ENCODE data around the gene PTPRA.
"Not testable (repeated sequence)": the region's sequence is repeated elsewhere in the genome, so short reads cannot be mapped to it uniquely, and the experiment has no call there.

PTPRA gene

GRCh38 chr20:3011752-3012151, 138.5 kb downstream of the PTPRA start:
- DNase-seq: no peak

GRCh38 chr20:3013771-3014170, 140.5 kb downstream of the PTPRA start:
- DNase-seq: no peak

GRCh38 chr20:3014179-3014578, 140.9 kb downstream of the PTPRA start:
- no peak for DNase-seq

GRCh38 chr20:3014662-3015061, 141.4 kb downstream of the PTPRA start:
- DNase-seq: no peak

- not testable (repeated sequence) for DNase-seq
These were observed 142.0 kb downstream of the PTPRA start for GRCh38 chr20:3015302-3015701.

- DNase-seq: no peak
These were observed 148.0 kb downstream of the PTPRA start for GRCh38 chr20:3021327-3021726.

GRCh38 chr20:3021777-3022176, 148.5 kb downstream of the PTPRA start:
- DNase-seq: no peak

GRCh38 chr20:3022559-3023490, 149.5 kb downstream of the PTPRA start:
- not testable (repeated sequence) for DNase-seq

- no peak for DNase-seq
These were observed 154.7 kb downstream of the PTPRA start for GRCh38 chr20:3027987-3028386.

GRCh38 chr20:3031524-3032147, 158.4 kb downstream of the PTPRA start:
- no peak for DNase-seq

GRCh38 chr20:3032624-3033023, 159.3 kb downstream of the PTPRA start:
- no peak for DNase-seq

GRCh38 chr20:3037654-3038053, 164.4 kb downstream of the PTPRA start:
- DNase-seq: no peak

- DNase-seq: no peak
These were observed 165.2 kb downstream of the PTPRA start for GRCh38 chr20:3038454-3038853.

GRCh38 chr20:3039426-3039825, 166.1 kb downstream of the PTPRA start:
- no peak for DNase-seq

- DNase-seq: no peak
These were observed 166.8 kb downstream of the PTPRA start for GRCh38 chr20:3040086-3040485.

GRCh38 chr20:3041854-3042409, 168.7 kb downstream of the PTPRA start:
- DNase-seq: no peak

- no peak for DNase-seq
These were observed 169.3 kb downstream of the PTPRA start for GRCh38 chr20:3042625-3043024.

- DNase-seq: no peak
These were observed 170.0 kb downstream of the PTPRA start, which contains the start of gene GNRH2 for GRCh38 chr20:3043322-3043721. Gene GNRH2 (plus strand): TSS chr20:3043622. CDS start chr20:3044415, 793 bp downstream.

GRCh38 chr20:3044336-3044965, 171.2 kb downstream of the PTPRA start:
- no peak for DNase-seq

GRCh38 chr20:3045042-3045815, 171.9 kb downstream of the PTPRA start:
- DNase-seq: no peak

GRCh38 chr20:3045816-3046676, 172.8 kb downstream of the PTPRA start, which contains the start of gene MRPS26:
Gene MRPS26 (plus strand): TSS chr20:3046052. CDS start chr20:3046069, 17 bp downstream.
- peak; percentile 89 for DNase-seq
